HG03039 (cell line): Measurements from ENCODE around the gene C16orf95.

Experiments used
- ATAC-seq: cut with Tn5 transposase; IDR thresholded peaks from one replicate; pipeline ENCODE4 v1.9.1; 2021; ENCODE audit warnings: mild to moderate bottlenecking, moderate library complexity; ENCODE audit not compliant: unreplicated experiment

The C16orf95 gene

GRCh38 chr16:87319997-87320491 lies 2.9 kb upstream of the C16orf95 start:
- no peak for ATAC-seq

GRCh38 chr16:87319011-87319410 lies 1.8 kb upstream of the C16orf95 start:
- no peak for ATAC-seq

GRCh38 chr16:87317750-87318644 lies 805 bp upstream of the C16orf95 start:
- ATAC-seq = no peak

GRCh38 chr16:87316450-87316922 lies 706 bp downstream of the C16orf95 start:
- no peak for ATAC-seq

GRCh38 chr16:87314990-87315420 lies 2.2 kb downstream of the C16orf95 start:
- ATAC-seq = no peak

GRCh38 chr16:87312008-87312407 lies 5.2 kb downstream of the C16orf95 start:
- no peak for ATAC-seq

GRCh38 chr16:87311387-87311786 lies 5.8 kb downstream of the C16orf95 start:
- no peak for ATAC-seq

- ATAC-seq = no peak
Observed at GRCh38 chr16:87310610-87311009, 6.6 kb downstream of the C16orf95 start.

- no peak for ATAC-seq
Observed at GRCh38 chr16:87309620-87310525, 7.3 kb downstream of the C16orf95 start.

GRCh38 chr16:87308826-87309225 lies 8.4 kb downstream of the C16orf95 start:
- no peak for ATAC-seq

GRCh38 chr16:87306516-87306915 lies 10.7 kb downstream of the C16orf95 start:
- ATAC-seq = no peak

GRCh38 chr16:87305505-87306391 lies 11.4 kb downstream of the C16orf95 start:
- ATAC-seq = no peak

- no peak for ATAC-seq
Observed at GRCh38 chr16:87304951-87305350, 12.2 kb downstream of the C16orf95 start.

- ATAC-seq = no peak
Observed at GRCh38 chr16:87303962-87304521, 13.2 kb downstream of the C16orf95 start.

- no peak for ATAC-seq
Observed at GRCh38 chr16:87303431-87303930, 13.7 kb downstream of the C16orf95 start.

GRCh38 chr16:87298857-87299465 lies 18.2 kb downstream of the C16orf95 start:
- no peak for ATAC-seq

GRCh38 chr16:87297918-87298631 lies 19.1 kb downstream of the C16orf95 start:
- ATAC-seq = no peak

- no peak for ATAC-seq
Observed at GRCh38 chr16:87297407-87297806, 19.8 kb downstream of the C16orf95 start.
